ENCODE results near the gene STAT1. TPM values are rescaled to one million over a fixed set of nuclear protein-coding genes. Genes with fewer than 3 reads are reported as not detected.

Gene STAT1
- total and polyA plus RNA-seq, 10 of the 15 experiments (the other 5 are each of a cell fraction or from before 2014, with no cell fraction given): 81.8 to 398 (median 307) TPM

DNA sequence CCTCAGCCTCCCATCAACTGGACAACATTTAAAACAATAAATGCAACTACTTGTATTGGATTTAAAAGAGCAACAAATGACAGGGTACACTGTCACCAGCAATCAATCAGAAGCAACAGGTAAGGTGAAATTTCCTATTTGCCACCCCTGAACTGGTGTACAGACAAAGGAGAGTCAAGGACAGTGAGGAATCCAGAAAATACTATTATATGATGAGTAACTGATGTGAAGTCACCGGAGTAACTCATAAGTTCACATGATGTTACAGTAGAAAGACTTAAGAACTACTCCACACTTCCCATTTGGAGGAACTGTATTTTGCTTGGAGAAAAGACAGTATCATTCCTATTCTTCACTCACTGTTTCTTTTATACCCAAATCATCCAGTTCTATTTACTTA, 4.1 kb upstream of the STAT1 start (continued):
- TF ChIP-seq, protein P1, sequence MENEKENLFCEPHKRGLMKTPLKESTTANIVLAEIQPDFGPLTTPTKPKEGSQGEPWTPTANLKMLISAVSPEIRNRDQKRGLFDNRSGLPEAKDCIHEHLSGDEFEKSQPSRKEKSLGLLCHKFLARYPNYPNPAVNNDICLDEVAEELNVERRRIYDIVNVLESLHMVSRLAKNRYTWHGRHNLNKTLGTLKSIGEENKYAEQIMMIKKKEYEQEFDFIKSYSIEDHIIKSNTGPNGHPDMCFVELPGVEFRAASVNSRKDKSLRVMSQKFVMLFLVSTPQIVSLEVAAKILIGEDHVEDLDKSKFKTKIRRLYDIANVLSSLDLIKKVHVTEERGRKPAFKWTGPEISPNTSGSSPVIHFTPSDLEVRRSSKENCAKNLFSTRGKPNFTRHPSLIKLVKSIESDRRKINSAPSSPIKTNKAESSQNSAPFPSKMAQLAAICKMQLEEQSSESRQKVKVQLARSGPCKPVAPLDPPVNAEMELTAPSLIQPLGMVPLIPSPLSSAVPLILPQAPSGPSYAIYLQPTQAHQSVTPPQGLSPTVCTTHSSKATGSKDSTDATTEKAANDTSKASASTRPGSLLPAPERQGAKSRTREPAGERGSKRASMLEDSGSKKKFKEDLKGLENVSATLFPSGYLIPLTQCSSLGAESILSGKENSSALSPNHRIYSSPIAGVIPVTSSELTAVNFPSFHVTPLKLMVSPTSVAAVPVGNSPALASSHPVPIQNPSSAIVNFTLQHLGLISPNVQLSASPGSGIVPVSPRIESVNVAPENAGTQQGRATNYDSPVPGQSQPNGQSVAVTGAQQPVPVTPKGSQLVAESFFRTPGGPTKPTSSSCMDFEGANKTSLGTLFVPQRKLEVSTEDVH (IDR thresholded peaks at IDR 0.05; ENCODE audit: low read depth, partially characterized antibody): no peak
- TF ChIP-seq SUZ12 (IDR thresholded peaks at IDR 0.05; ENCODE audit: unreplicated experiment): no peak
- TF ChIP-seq MTA2 (IDR thresholded peaks at IDR 0.05; ENCODE audit: low read depth): no peak

GRCh38 chr2:191015831-191016230, 1.9 kb upstream of the STAT1 start:
- Histone ChIP-seq H3K9me3 (replicated peaks; ENCODE audit: control insufficient read depth, insufficient read depth, low read length) (no peaks in the 10 kb centered on the region; the same call in 2 of the 3 replicates), H3K36me3 (ENCODE audit: control insufficient read depth in 2 of 2, insufficient read depth in 2 of 2, low read length in 1 of 2) (peaks cover 0 to 10% of the 10 kb centered on the region in 2 experiments; a peak in 2 of 4 replicates), H3K4me1 (ENCODE audit: control insufficient read depth, insufficient read depth, low read length) (peaks cover 37% of the 10 kb centered on the region), H3K4me2 (ENCODE audit: control insufficient read depth, insufficient read depth) (no peak overlapping the region), H3K9ac (ENCODE audit: control insufficient read depth, insufficient read depth, low read length) (no peak overlapping the region), H3K27me3 (replicated peaks in 1 of 2; ENCODE audit: control insufficient read depth in 2 of 2, insufficient read depth in 2 of 2, low read length in 1 of 2) (no peaks in the 10 kb centered on the region), H3K27ac (ENCODE audit: control insufficient read depth, insufficient read depth) (peak overlapping the region; percentile 89), H4K20me1 (ENCODE audit: control insufficient read depth, insufficient read depth) (peaks cover 3% of the 10 kb centered on the region), H2AFZ (ENCODE audit: control insufficient read depth, low read depth, low read length) (no peak overlapping the region), H3K4me3 (no peak overlapping the region), H3K79me2 (ENCODE audit: control insufficient read depth, insufficient read depth, low read length) (peaks cover 48% of the 10 kb centered on the region)
- TF ChIP-seq ZBTB33 (IDR thresholded peaks at IDR 0.05): peak; percentile 94
- TF ChIP-seq NFYB (IDR thresholded peaks at IDR 0.05; ENCODE audit: insufficient read depth, low read depth, low read length): no peak
- 72% methylated on average over 8 of the region's 8 CpGs for WGBS (ENCODE audit: insufficient coverage, insufficient replicate concordance, low lambda C conversion rate, missing lambda C conversion rate)
- ChIA-PET POLR2A (interaction anchor here (0.9 to 1.1 kb wide), 2 partner anchors 13 to 661 kb away, joined by 3 read pairs; no protein-coding TSS in a partner anchor), CTCF (interaction anchor here (0.8 kb wide), 1 partner anchor 36 kb away, joined by 4 read pairs; no protein-coding TSS in a partner anchor), RAD21 (ENCODE audit: unreplicated experiment) (interaction anchor here (1.7 kb wide), 1 partner anchor 14 kb away, joined by 4 read pairs; no protein-coding TSS in a partner anchor), SMC1A (ENCODE audit: uncharacterized antibody, unreplicated experiment) (interaction anchor here (0.8 kb wide), 1 partner anchor 14 kb away, joined by 3 read pairs; no protein-coding TSS in a partner anchor)
- intact Hi-C loops (cut with micrococcal nuclease; ENCODE audit: unreplicated experiment): loop anchor here (2.0 kb wide), 1 partner anchor 659 kb away; no protein-coding TSS in a partner anchor
- ATAC-seq: no peak
- DNase-seq (ENCODE audit: low read depth, low spot score): no peak
- FAIRE-seq: no peak
- in situ Hi-C loops (cut with MboI): no loop called here
- no TSS peak for BruUV-seq (replicated peaks)

Data from GM12878 (cell line).